ENCODE results near the gene ACVR1B. TPM values are rescaled to one million over a fixed set of nuclear protein-coding genes. Genes with fewer than 3 reads are reported as not detected.

The ACVR1B gene
- total and polyA plus RNA-seq, 2 experiments from 2014 or later = 2.4 to 7.5 TPM

GRCh38 chr12:51960890-51961289 lies 9.4 kb downstream of the ACVR1B start:
- ATAC-seq (no peak), DNase-seq (ENCODE audit: low spot score) (no peak)
- H3K4me2 ChIP-seq = no peak overlapping the region
- no peak overlapping the region for H3K4me3 ChIP-seq
- no peaks in the 10 kb centered on the region for H3K27me3 ChIP-seq (ENCODE audit: insufficient read depth)
- Mint-ChIP-seq H3K27ac (no peak overlapping the region), H3K27me3 (ENCODE audit: insufficient read depth, low read depth, poor library complexity) (no peaks in the 10 kb centered on the region), H3K36me3 (ENCODE audit: low read depth) (peaks cover 13% of the 10 kb centered on the region), H3K4me1 (peaks cover 6% of the 10 kb centered on the region), H3K4me3 (no peak overlapping the region), H3K9me3 (no peaks in the 10 kb centered on the region)
- no peaks in the 10 kb centered on the region; the same call in 1 of the 2 replicates for H3K4me1 ChIP-seq (ENCODE audit: insufficient read depth)
- no peaks in the 10 kb centered on the region for H3K9me2 ChIP-seq (ENCODE audit: insufficient read depth)
- no peaks in the 10 kb centered on the region for H3K36me3 ChIP-seq (ENCODE audit: insufficient read depth)
- no peak overlapping the region for H3K27ac ChIP-seq (ENCODE audit: low read depth)
- TF ChIP-seq EZH2phosphoT487 (IDR thresholded peaks at IDR 0.05; ENCODE audit: unreplicated experiment) (no peak), ZNF462 (CRISPR knock-in tag; IDR thresholded peaks at IDR 0.05) (no peak), NANOG (IDR thresholded peaks at IDR 0.05; ENCODE audit: borderline replicate concordance) (no peak), ZNF114 (CRISPR knock-in tag; IDR thresholded peaks at IDR 0.05) (no peak), CREB1 (CRISPR knock-in tag; IDR thresholded peaks at IDR 0.05; ENCODE audit: low read depth) (no peak), REST (IDR thresholded peaks at IDR 0.05; ENCODE audit: unreplicated experiment) (no peak), STAT1 (IDR thresholded peaks at IDR 0.05; ENCODE audit: unreplicated experiment) (no peak), EZH2 (IDR thresholded peaks at IDR 0.05; ENCODE audit: low read depth, unreplicated experiment) (no peak), CTCF (conservative IDR thresholded peaks at IDR 0.05; ENCODE audit: low read depth in 2 of 2) (no peak), POLR2AphosphoS5 (IDR thresholded peaks at IDR 0.05; ENCODE audit: low read depth) (no peak), ETS1 (IDR thresholded peaks at IDR 0.05) (no peak), ZNF331 (CRISPR knock-in tag; IDR thresholded peaks at IDR 0.05; ENCODE audit: low read depth) (no peak), JUNB (IDR thresholded peaks at IDR 0.05; ENCODE audit: unreplicated experiment) (no peak)
- H2AFZ ChIP-seq = no peak overlapping the region
- peaks cover 31% of the 10 kb centered on the region for H3K79me2 ChIP-seq (replicated peaks; ENCODE audit: insufficient read depth)
- no peaks in the 10 kb centered on the region for H3F3A ChIP-seq (replicated peaks; ENCODE audit: low read depth)
- H4K20me1 ChIP-seq (replicated peaks; ENCODE audit: insufficient read depth) = peaks cover 19% of the 10 kb centered on the region

Measured in GM23338 (cell line).